Endothelial cell of umbilical vein (primary cell): ENCODE data around the gene NCLN. TPM values are rescaled to one million over a fixed set of nuclear protein-coding genes. Genes with fewer than 3 reads are reported as not detected.

Source experiments
- BruUV-seq: library from RNA; stranded (reverse); fragments of 400-500 nt; replicated peaks from 2 replicates; lab custom pipeline; 2021; lab: Mats Ljungman, UMichigan
- CTCF ChIA-PET: fragments of 300-600, 350-600 bp; sonication (Branson Sonifier 250); formaldehyde crosslinking; loops from one replicate; lab custom pipeline; 2021; ENCODE audit warnings: antibody characterized with exemption, inconsistent platforms; lab: Charles Lee
- POLR2A ChIA-PET: fragments of 300-600, 350-600 bp; sonication (Branson Sonifier 250); formaldehyde crosslinking; loops from one replicate; lab custom pipeline; 2021; ENCODE audit warnings: antibody characterized with exemption, inconsistent platforms; lab: Charles Lee
- DNase-seq: peaks from one replicate; pipeline ENCODE4 v3.0.0-alpha.2; 2011; ENCODE audit warnings: low read depth, low spot score
- FAIRE-seq: peaks from 2 replicates; lab custom pipeline; 2011; peaks lifted over from hg19 to GRCh38; lab: Jason Lieb, UNC
- H2AFZ ChIP-seq: 2 replicates; pipeline ENCODE4 v1.6.0; 2012; ENCODE audit warnings: low read depth, low read length, control low read depth, inconsistent platforms
- H3K27ac ChIP-seq: 2 replicates; pipeline ENCODE4 v1.5.1; 2011; ENCODE audit warnings: low read depth, mild to moderate bottlenecking, control low read depth, low read length, moderate library complexity; ENCODE audit not compliant: insufficient read depth
- H3K27me3 ChIP-seq, 2 experiments: 2 replicates each; pipeline versions ENCODE4 v1.6.0 to v1.6.1; 2011; ENCODE audit warnings: low read length in 2 of 2, mixed read lengths in 1 of 2; ENCODE audit not compliant: control insufficient read depth in 2 of 2, insufficient read depth in 2 of 2
- H3K36me3 ChIP-seq, 2 experiments: 2 replicates in 1 of 2; 3 replicates in 1 of 2; pipeline ENCODE4 v1.5.1; 2011; ENCODE audit warnings: low read length in 2 of 2, mild to moderate bottlenecking in 1 of 2, moderate library complexity in 1 of 2; ENCODE audit not compliant: control insufficient read depth in 2 of 2, insufficient read depth in 2 of 2; ENCODE audit errors: extremely low read depth in 1 of 2
- H3K4me1 ChIP-seq: 3 replicates; pipeline ENCODE4 v1.5.1; 2011; ENCODE audit warnings: mild to moderate bottlenecking, low read length; ENCODE audit not compliant: control insufficient read depth, insufficient read depth; ENCODE audit errors: extremely low read depth
- H3K4me2 ChIP-seq: 2 replicates; pipeline ENCODE4 v1.6.1; 2011; ENCODE audit warnings: low read length, control low read depth, mixed read lengths; ENCODE audit not compliant: insufficient read depth
- H3K4me3 ChIP-seq, 3 experiments: fragments of 200-600 bp in 1 of 3; sonication (generic), shearing (Covaris generic) in 1 of 3; replicated peaks in 1 of 3; 2 replicates each; pipeline ENCODE4 v1.5.1; 2011 to 2016; ENCODE audit warnings: control low read depth in 3 of 3, low read length in 3 of 3, mild to moderate bottlenecking in 2 of 3, inconsistent platforms in 1 of 3, low read depth in 1 of 3, moderate library complexity in 1 of 3; ENCODE audit not compliant: insufficient read depth in 1 of 3
- H3K79me2 ChIP-seq: 2 replicates; pipeline ENCODE4 v1.6.0; 2012; ENCODE audit warnings: low read length, inconsistent platforms; ENCODE audit not compliant: control insufficient read depth, insufficient read depth
- H3K9ac ChIP-seq: replicated peaks from 2 replicates; pipeline ENCODE3; 2011; ENCODE audit warnings: low read length, control low read depth; ENCODE audit not compliant: insufficient read depth; ENCODE audit errors: extremely low read depth
- H3K9me1 ChIP-seq: replicated peaks from 3 replicates; pipeline ENCODE4 v1.6.0; 2011; ENCODE audit warnings: mild to moderate bottlenecking, low read length; ENCODE audit not compliant: control insufficient read depth, insufficient read depth; ENCODE audit errors: extremely low read depth
- H3K9me3 ChIP-seq: replicated peaks from 2 replicates; pipeline ENCODE4 v1.5.1; 2012; ENCODE audit warnings: low read length, inconsistent platforms; ENCODE audit not compliant: control insufficient read depth, insufficient read depth
- H4K20me1 ChIP-seq: replicated peaks from 2 replicates; pipeline ENCODE3; 2011; ENCODE audit warnings: mild to moderate bottlenecking, low read length; ENCODE audit not compliant: control insufficient read depth, insufficient read depth; ENCODE audit errors: extremely low read depth
- EZH2 ChIP-seq: IDR thresholded peaks from 2 replicates; pipeline ENCODE4 v1.6.1; 2012; ENCODE audit warnings: borderline replicate concordance, low read depth, mild to moderate bottlenecking, moderate library complexity, low read length, inconsistent platforms; ENCODE audit not compliant: severe bottlenecking
- FOS ChIP-seq: IDR thresholded peaks from 2 replicates; pipeline ENCODE4 v1.6.1; 2011; ENCODE audit warnings: mild to moderate bottlenecking, low read length, moderate library complexity, borderline replicate concordance; ENCODE audit not compliant: insufficient read depth
- GATA2 ChIP-seq: IDR thresholded peaks from 2 replicates; pipeline ENCODE4 v1.7.0; 2011; ENCODE audit warnings: low read depth, mild to moderate bottlenecking, moderate library complexity, mixed read lengths, low read length; ENCODE audit not compliant: insufficient read length, insufficient read depth
- JUN ChIP-seq: IDR thresholded peaks from 2 replicates; pipeline ENCODE4 v1.6.1; 2011; ENCODE audit warnings: borderline replicate concordance, low read depth; ENCODE audit not compliant: insufficient read length, insufficient read depth
- MYC ChIP-seq: IDR thresholded peaks from one replicate; pipeline ENCODE4 v1.6.1; 2011; ENCODE audit warnings: mild to moderate bottlenecking, low read depth, low read length
- POLR2A ChIP-seq: IDR thresholded peaks from 2 replicates; pipeline ENCODE4 v1.6.1; 2012; ENCODE audit warnings: low read depth, mild to moderate bottlenecking, control low read depth, low read length
- POLR2AphosphoS5 ChIP-seq: IDR thresholded peaks from 2 replicates; pipeline ENCODE4 v1.6.1; 2012; ENCODE audit warnings: low read depth, mild to moderate bottlenecking, control low read depth, low read length, moderate library complexity; ENCODE audit not compliant: insufficient read depth
- dilution Hi-C: fragments of 300-500 bp; cut with MboI; formaldehyde crosslinking; loops from one replicate; pipeline ENCODE4 v1.15.0; 2019; ENCODE audit warnings: low sequenced_read_pairs; ENCODE audit not compliant: extremely low pct_ligation_motif_present
- intact Hi-C: fragments of 100-400 bp; cut with micrococcal nuclease; formaldehyde crosslinking; loops from one replicate; pipeline ENCODE4 v1.10.0; 2022
- polyA plus RNA-seq, 4 experiments: library from polyadenylated mRNA; depleted of rRNA in 3 of 4; stranded (reverse) in 3 of 4; unstranded in 1 of 4; fragments of >200 nt; gene quantifications; 2 replicates each; pipeline versions ENCODE4 v1.2.1 to v1.2.3, GENCODE V29; 2011 to 2012; ENCODE audit warnings: missing spikeins in 1 of 4
- total RNA-seq: library from RNA; stranded (reverse); gene quantifications from 2 replicates; pipeline ENCODE4 v1.2.3, GENCODE V29; 2021
- TF ChIP-seq, protein P1 (sequence below): IDR thresholded peaks from 2 replicates; pipeline ENCODE4 v1.6.1; 2011; ENCODE audit not compliant: insufficient read depth, insufficient read length
- TF ChIP-seq, protein P2 (sequence below), 2 donors: IDR thresholded peaks; 1 replicate in 1 of 2; 2 replicates in 1 of 2; pipeline ENCODE4 v1.5.1; 2011; ENCODE audit warnings: low read length in 2 of 2, mild to moderate bottlenecking in 2 of 2, moderate library complexity in 2 of 2, control low read depth in 1 of 2, inconsistent platforms in 1 of 2, low read depth in 1 of 2; ENCODE audit not compliant: insufficient read depth in 1 of 2; ENCODE audit errors: extremely low read depth in 1 of 2

The NCLN gene
- total and polyA plus RNA-seq, 2 donors (not counting 3 experiments of a cell fraction or from before 2014, with no cell fraction given) = 97.2 to 102 TPM

- DNase-seq = no peak
- no peak overlapping the region for H3K4me3 ChIP-seq
- no peak overlapping the region for H3K9ac ChIP-seq
- H3K36me3 ChIP-seq = no peaks in the 10 kb centered on the region
- no peaks in the 10 kb centered on the region for H3K79me2 ChIP-seq
- CTCF ChIA-PET = interaction anchor here (1.5 to 1.8 kb wide), 2 partner anchors 23 to 202 kb away, joined by 4 to 10 read pairs; no protein-coding TSS in a partner anchor
- FAIRE-seq = no peak
- H3K9me1 ChIP-seq = no peaks in the 10 kb centered on the region
- TF ChIP-seq EZH2 (no peak), POLR2A (no peak), GATA2 (no peak), JUN (no peak), POLR2AphosphoS5 (no peak), MYC (no peak), FOS (no peak)
- TF ChIP-seq, protein P1, sequence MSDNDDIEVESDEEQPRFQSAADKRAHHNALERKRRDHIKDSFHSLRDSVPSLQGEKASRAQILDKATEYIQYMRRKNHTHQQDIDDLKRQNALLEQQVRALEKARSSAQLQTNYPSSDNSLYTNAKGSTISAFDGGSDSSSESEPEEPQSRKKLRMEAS = no peak
- TF ChIP-seq, protein P2, sequence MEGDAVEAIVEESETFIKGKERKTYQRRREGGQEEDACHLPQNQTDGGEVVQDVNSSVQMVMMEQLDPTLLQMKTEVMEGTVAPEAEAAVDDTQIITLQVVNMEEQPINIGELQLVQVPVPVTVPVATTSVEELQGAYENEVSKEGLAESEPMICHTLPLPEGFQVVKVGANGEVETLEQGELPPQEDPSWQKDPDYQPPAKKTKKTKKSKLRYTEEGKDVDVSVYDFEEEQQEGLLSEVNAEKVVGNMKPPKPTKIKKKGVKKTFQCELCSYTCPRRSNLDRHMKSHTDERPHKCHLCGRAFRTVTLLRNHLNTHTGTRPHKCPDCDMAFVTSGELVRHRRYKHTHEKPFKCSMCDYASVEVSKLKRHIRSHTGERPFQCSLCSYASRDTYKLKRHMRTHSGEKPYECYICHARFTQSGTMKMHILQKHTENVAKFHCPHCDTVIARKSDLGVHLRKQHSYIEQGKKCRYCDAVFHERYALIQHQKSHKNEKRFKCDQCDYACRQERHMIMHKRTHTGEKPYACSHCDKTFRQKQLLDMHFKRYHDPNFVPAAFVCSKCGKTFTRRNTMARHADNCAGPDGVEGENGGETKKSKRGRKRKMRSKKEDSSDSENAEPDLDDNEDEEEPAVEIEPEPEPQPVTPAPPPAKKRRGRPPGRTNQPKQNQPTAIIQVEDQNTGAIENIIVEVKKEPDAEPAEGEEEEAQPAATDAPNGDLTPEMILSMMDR (IDR thresholded peaks at IDR 0.05; ENCODE audit: extremely low read depth in 1 of 2, insufficient read depth in 1 of 2, low read depth in 1 of 2, low read length in 2 of 2) = no peak
- H3K4me1 ChIP-seq = peaks cover 13% of the 10 kb centered on the region
- dilution Hi-C loops (no loop called here), intact Hi-C loops (no loop called here)
- no peak overlapping the region for H2AFZ ChIP-seq
- H3K4me2 ChIP-seq = no peak overlapping the region
- no peaks in the 10 kb centered on the region for H3K27me3 ChIP-seq
- H3K9me3 ChIP-seq = no peaks in the 10 kb centered on the region
- H3K27ac ChIP-seq = no peak overlapping the region
- POLR2A ChIA-PET = no interaction called here
- H4K20me1 ChIP-seq = no peaks in the 10 kb centered on the region
- BruUV-seq = no TSS peak
Measured at GRCh38 chr19:3152419-3152780, 33.3 kb upstream of the NCLN start.
